Endothelial cell of hepatic sinusoid (primary cell): Measurements from ENCODE around the gene PHACTR4.
"Not testable (repeated sequence)": the region's sequence is repeated elsewhere in the genome, so short reads cannot be mapped to it uniquely, and the experiment has no call there.

ENCODE experiments used
- in situ Hi-C: cut with HindIII; loops from 2 replicates; pipeline ENCODE4 v1.10.0; 2017; ENCODE audit warnings: low sequenced_read_pairs

PHACTR4 gene

DNA sequence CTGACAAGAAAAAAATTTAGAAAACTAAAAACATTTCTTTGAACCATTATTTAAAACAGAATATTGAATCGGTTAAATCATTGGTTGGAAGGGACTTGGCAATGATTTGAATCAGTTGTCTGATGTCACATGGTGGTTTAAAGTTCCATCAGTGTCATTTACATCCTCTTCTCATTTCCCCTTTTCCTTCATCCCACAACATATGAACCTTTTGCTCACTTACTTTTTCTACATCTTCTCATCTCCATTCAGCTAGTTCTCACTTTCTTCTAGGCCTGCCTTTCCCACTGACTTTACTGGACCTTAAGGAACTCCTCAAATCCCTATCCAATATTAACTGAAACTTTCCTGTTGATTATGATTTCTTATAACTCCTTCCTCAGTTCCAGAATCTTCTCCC, 58.5 kb downstream of the PHACTR4 start:
- in situ Hi-C loops, result loop anchor here (5.0 kb wide), 1 partner anchor 34 kb away; no protein-coding TSS in a partner anchor

DNA sequence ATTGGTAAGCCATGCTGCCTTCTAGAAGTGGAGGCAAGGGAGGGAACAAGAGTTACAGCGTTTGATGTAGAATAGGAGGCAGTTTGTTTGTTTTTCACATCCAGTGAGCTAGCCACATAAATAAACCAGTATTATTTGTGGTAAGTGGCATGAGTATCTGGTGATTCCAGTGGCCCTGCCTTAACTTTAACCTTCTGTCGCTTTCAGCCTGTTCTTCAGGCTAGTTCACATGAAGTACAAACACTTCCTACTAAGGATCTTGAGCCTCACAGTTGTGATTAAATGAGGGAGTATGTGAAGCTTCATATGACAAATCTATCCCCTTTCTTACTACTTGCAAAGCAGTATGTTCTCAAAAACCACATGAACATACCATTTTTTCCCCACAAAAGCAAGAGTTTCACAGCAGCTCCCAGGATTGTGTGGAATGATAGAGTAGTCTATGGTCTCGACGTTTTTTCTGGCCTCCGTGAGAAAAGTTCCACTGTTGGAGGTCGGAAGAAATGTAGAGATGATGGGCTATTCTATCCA, 59.5 kb downstream of the PHACTR4 start:
- in situ Hi-C loops, result loop anchor here (5.0 kb wide), 1 partner anchor 33 kb away; no protein-coding TSS in a partner anchor

DNA sequence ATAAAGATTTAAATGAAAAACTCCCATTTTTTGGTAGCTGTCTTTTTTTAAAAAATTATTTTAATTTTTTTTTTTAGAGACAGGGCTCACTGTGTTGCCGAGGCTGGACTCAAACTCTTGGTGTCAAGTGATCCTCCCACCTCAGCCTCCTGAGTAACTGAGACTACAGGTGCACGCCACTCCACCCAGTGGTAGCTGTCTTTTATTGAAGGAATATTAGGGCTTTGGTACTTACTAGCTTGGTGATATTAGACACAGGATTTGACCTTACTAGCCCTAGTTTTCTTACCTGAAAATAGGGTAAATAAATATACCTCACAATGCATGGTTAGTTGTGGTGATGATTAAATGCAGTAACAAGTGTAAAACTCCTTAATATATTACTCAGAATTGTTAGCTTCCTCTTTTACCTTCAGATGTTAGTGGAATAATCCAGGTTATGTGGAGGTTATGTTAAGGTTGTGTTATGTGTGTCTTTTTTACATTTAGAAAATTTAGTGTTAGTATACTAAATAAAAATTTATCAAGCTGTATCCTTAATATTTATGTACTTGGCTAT, 66.8 kb downstream of the PHACTR4 start:
- in situ Hi-C loops, result no loop called here

DNA sequence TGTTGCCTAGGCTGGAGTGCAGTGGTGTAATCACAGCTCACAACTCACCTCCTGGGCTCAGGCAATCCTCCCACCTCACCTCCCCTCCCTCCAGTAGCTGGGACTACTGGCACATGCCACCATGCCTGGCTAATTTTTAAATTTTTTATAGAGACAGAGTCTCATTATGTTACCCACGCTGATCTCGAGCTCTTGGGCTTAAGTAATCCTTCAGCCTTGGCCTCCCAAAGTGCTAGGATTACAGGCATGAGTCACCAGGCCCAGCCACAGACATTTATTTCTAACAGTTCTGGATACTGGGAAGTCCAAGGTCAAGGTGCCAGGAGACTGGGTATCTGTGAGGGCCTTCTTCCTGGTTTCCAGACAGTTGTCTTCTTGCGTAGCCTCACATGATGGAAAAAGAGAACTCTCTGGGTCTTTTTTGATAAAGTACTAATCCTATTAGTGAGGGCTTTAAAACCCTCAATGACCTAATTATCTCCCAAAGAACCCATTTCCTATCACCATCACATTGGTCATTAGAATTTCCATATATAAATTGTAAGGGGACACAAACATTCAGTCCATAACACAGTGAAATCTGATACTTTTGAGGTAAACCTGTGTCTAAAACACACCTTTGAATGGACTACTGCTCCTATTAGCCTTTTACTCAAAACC, 67.9 kb downstream of the PHACTR4 start:
- in situ Hi-C loops, result no loop called here

DNA sequence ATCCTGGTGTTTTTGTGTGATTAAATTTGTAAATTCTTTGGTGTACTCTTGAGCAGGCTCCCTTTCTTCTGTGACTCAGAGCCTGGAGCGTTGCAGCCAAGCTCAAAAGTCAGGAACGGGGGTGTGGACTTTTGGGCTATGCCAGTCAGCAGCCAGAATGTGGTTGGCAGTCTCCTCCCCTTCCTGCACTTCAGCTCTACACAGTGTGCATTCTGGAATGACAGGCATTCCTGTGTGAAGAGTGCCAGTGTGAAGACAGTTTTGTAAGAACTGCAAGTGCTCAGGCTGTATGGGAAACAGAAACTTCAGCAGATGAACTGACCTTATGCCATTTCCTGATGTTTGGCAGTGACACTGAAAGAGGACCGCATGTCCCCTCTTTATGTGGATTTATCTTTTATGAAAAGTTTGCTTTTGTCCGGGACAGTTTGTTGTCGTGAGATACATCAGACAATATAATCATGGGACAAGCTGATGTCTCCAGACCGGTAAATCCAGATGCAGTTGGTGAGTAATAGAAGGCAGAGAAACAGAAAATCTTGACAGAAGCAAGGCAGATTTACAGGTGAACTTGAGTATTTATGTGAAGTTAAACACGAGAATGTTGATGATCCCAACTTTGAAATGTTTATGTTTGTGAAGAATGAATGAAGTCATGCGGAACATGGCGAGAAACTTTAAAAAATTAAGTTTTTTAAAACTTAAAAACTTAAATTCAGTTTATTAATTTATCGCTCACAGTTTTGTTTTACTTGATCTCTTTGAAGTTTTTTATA, 68.6 kb downstream of the PHACTR4 start:
- in situ Hi-C loops, result no loop called here

DNA sequence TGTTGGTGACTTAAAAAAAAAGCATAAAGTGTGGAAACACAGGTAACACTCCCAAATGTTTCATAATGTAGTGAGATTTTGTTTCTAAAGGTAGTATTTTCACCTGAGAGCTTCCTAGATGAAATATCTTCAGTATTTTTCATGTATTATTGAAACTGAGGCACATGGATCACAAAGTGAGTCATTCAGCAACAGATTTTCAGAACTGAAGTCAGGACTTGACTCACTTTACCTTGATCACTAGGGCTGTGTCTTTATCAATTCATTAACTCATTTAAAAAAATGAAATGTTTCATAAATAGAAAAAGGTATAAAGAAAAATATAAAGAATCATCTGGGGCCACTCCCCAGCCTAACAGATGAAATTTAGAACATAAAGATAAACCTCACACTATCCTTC, 69.8 kb downstream of the PHACTR4 start:
- in situ Hi-C loops, result no loop called here

GRCh38 chr1:28441674-28442073, 72.1 kb downstream of the PHACTR4 start:
- in situ Hi-C loops, result no loop called here

- in situ Hi-C loops, result no loop called here
Measured at GRCh38 chr1:28443550-28443949, 74.0 kb downstream of the PHACTR4 start.

GRCh38 chr1:28447679-28448078, 78.1 kb downstream of the PHACTR4 start:
- in situ Hi-C loops, result no loop called here

DNA sequence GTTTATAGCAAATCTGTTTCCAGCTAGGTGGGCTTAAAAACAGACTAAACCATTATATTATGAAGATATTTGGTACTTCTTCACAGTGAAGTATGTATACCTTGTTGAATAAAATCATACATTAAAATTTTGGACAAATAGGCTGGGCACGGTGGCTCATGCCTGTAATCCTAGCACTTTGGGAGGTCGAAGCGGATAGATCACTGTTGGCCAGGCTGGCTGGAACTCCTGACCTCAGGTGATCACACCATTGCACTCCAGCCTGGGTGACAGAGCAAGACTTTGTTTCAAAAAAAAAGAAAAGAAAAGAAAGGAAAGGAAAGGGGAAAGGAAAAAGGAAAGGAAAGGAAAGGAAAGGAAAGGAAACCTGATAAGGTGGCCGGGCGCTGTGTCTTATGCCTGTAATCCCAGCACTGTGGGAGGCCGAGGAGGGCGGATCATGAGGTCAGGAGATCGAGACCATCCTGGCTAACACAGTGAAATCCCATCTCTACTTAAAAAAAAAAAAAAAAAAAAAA, 78.6 kb downstream of the PHACTR4 start:
- in situ Hi-C loops, result not testable (repeated sequence)

DNA sequence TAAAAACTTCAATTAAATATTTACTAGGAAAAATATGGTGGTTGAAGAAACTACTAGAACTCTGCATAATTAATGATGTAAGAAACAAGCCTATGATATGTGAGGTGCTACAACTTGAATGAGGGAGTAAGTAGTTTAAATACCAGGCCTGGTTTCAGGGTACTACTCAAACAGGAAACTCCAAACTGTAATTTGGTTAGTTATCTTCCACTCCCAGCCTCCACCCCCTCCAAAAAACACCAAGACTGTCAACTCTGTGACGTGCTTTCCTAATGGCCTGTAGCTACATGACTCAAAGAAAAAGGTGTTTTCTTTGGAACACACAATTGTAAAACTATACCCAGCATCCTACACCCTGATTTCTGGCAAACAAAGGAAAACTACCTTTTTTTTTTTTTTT, 80.4 kb downstream of the PHACTR4 start:
- in situ Hi-C loops, result loop anchor here (5.0 kb wide), 1 partner anchor 63 kb away; no protein-coding TSS in a partner anchor

- in situ Hi-C loops, result loop anchor here (5.0 kb wide), 1 partner anchor 63 kb away; no protein-coding TSS in a partner anchor
Measured at GRCh38 chr1:28450561-28450960, 81.0 kb downstream of the PHACTR4 start.

- in situ Hi-C loops, result loop anchor here (5.0 kb wide), 1 partner anchor 64 kb away; no protein-coding TSS in a partner anchor
Measured at GRCh38 chr1:28451011-28451410, 81.5 kb downstream of the PHACTR4 start.

DNA sequence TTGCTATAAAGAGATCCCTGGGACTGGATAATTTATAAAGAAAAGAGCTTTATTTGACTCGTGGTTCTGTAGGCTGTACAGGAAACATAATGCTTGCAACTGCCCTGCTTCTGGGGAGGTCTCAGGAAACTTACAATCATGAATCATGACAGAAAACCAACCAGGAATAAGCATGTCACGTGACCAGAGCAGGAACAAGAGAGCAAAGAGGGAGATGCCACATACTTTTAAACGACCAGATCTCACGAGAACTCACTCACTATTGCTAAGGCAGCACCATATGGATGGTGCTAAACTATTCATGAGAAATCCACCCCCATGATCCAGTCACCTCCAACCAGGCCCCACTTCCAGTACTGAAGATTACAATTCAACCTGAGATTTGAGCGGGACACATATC, 86.5 kb downstream of the PHACTR4 start:
- in situ Hi-C loops, result no loop called here

GRCh38 chr1:28457678-28458077, 88.1 kb downstream of the PHACTR4 start:
- in situ Hi-C loops, result no loop called here

DNA sequence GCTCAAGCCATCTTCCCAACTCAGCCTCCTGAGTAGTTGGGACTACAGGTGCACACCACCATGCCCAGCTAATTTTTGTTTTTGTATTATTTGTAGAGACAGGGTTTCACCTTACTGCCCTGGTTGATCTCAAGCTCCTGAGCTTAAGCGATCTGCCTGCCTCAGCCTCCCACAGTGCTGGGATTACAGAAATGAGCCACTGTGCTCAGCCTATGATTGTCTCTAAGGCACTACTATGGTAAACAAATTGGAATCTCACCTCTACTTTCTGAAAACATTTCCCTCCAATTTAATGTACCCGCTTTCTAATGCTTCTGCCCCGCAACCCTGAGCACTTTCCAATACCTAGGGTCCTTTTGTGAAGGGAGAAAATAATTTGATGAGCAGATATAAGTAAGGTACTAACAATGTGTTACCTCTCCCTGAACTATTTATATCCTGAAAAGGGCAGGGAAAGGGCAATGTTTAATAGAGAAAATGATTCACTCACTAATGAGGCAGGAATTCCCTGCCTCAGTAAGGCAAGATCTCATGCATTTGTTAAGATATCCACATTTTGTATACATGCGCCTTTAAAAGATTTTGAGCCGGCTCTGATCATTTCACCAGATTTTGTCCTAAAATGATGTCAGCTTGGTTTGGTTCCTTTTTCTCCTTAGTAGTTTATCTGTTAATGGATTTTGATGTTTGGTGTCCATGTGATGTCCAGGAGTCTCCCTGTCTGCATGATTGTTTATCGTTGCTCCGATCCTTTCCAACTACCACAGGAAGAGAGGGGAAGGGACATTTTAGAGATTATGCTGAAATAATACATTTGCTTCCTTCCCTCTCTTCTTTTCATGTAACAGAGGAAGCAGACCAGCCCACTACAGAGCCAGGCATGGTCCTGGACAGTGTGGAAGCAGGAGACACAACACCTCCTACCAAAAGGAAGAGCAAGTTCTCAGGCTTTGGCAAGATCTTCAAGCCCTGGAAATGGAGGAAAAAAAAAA, 89.0 kb downstream of the PHACTR4 start:
- in situ Hi-C loops, result no loop called here

GRCh38 chr1:28466226-28466778, 96.8 kb downstream of the PHACTR4 start:
- in situ Hi-C loops, result no loop called here

- in situ Hi-C loops, result no loop called here
Measured at GRCh38 chr1:28470146-28470545, 100.6 kb downstream of the PHACTR4 start.

DNA sequence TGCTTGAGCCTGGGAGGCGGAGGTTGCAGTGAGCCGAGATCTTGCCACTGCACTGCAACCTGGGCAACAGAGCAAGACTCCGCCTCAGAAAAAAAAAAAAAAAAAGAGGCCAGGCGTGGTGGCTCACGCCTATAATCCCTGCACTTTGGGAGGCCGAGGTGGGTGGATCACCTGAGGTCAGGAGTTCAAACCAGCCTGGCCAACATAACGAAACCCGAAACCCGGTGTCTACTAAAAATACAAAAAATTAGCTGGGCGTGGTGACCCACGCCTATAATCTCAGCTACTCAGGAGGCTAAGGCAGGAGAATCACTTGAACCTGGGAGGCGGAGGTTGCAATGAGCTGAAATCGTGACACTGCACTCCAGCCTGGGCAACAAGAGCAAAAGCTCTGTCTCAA, 110.0 kb downstream of the PHACTR4 start:
- in situ Hi-C loops, result not testable (repeated sequence)

DNA sequence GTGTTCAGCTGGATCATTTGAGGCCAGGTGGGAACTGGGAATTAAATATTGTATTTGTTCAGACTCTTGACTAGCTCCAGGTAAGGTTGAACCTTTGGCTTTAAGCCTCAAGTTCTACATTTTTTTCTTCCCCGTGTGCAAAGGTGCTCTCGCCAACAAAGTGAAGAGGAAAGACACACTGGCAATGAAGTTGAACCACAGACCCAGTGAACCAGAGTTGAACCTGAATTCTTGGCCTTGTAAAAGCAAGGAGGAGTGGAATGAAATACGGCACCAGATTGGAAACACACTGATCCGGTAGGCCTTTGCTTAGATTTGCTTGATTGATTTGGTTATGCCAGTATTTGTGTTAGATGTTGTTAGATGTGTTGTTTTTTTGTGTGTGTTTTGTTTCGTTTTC, 110.8 kb downstream of the PHACTR4 start:
- in situ Hi-C loops, result no loop called here
